HepG2 (cell line): ENCODE results near the gene AP3D1. TPM values are rescaled to one million over a fixed set of nuclear protein-coding genes. Genes with fewer than 3 reads are reported as not detected.

Experiments
- ATAC-seq: fragments of 200-7000 bp; cut with Tn5 transposase; 3 replicates; pipeline ENCODE4 v1.9.1; 2020; ENCODE audit warnings: mild to moderate bottlenecking, moderate library complexity
- BruUV-seq: library from RNA; stranded (reverse); fragments of 400-500 nt; replicated peaks from 2 replicates; lab custom pipeline; 2021; lab: Mats Ljungman, UMichigan
- CTCF ChIA-PET: fragments of 300-600 bp; formaldehyde crosslinking; extraction: SDS; loops from one replicate; lab custom pipeline; 2021; ENCODE audit warnings: low total read pairs, inconsistent platforms, low intra/inter-chr PET ratio; lab: Yijun Ruan, JAX
- POLR2A ChIA-PET: fragments of 350-600 bp; sonication (Branson Sonifier 250); formaldehyde crosslinking; loops from one replicate; lab custom pipeline; 2020; ENCODE audit warnings: antibody characterized with exemption, inconsistent platforms; lab: Yijun Ruan, JAX
- DNase-seq: peaks from one replicate; pipeline ENCODE4 v3.0.0-alpha.2; 2015; ENCODE audit warnings: low spot score
- FAIRE-seq: peaks from 3 replicates; lab custom pipeline; 2011; peaks lifted over from hg19 to GRCh38; lab: Jason Lieb, UNC
- H2AFZ ChIP-seq: one replicate; pipeline ENCODE4 v1.6.1; 2011; ENCODE audit warnings: low read length, inconsistent platforms
- H3K27ac ChIP-seq: fragments of 300-600 bp; 3 replicates; pipeline ENCODE4 v1.8.0; 2011; ENCODE audit warnings: mixed run types, mild to moderate bottlenecking, mixed read lengths, low read length, inconsistent platforms; ENCODE audit not compliant: insufficient read depth; ENCODE audit errors: extremely low read length
- H3K27me3 ChIP-seq, 2 experiments: fragments of 200-600 bp in 1 of 2; 2 replicates in 1 of 2; 3 replicates in 1 of 2; pipeline versions ENCODE4 v1.6.0 to v1.8.0; 2011; ENCODE audit warnings: low read length in 2 of 2, mild to moderate bottlenecking in 2 of 2, moderate library complexity in 2 of 2, inconsistent platforms in 1 of 2; ENCODE audit not compliant: insufficient read depth in 2 of 2, control insufficient read depth in 1 of 2
- H3K36me3 ChIP-seq, 2 experiments: fragments of 200-600 bp in 1 of 2; replicated peaks in 1 of 2; 2 replicates in 1 of 2; 3 replicates in 1 of 2; pipeline versions ENCODE4 v1.5.1 to v1.8.0; 2011; ENCODE audit warnings: low read length in 2 of 2, inconsistent platforms in 1 of 2; ENCODE audit not compliant: insufficient read depth in 2 of 2, control insufficient read depth in 1 of 2
- H3K4me1 ChIP-seq: 2 replicates; pipeline ENCODE4 v1.5.1; 2012; ENCODE audit warnings: low read length, inconsistent platforms; ENCODE audit not compliant: insufficient read depth
- H3K4me2 ChIP-seq: 2 replicates; pipeline ENCODE4 v1.6.0; 2011; ENCODE audit warnings: low read depth, low read length, inconsistent platforms
- H3K4me3 ChIP-seq, 3 experiments: fragments of 200-600 bp in 1 of 3; sonication (generic), shearing (Covaris generic) in 1 of 3; replicated peaks in 1 of 3; 2 replicates each; pipeline ENCODE4 v1.5.1; 2011 to 2016; ENCODE audit warnings: low read length in 3 of 3, inconsistent platforms in 2 of 3, low read depth in 2 of 3, mild to moderate bottlenecking in 2 of 3, control low read depth in 1 of 3, mixed read lengths in 1 of 3; ENCODE audit not compliant: insufficient read depth in 1 of 3
- H3K79me2 ChIP-seq: one replicate; pipeline ENCODE4 v1.6.1; 2011; ENCODE audit warnings: low read length, inconsistent platforms; ENCODE audit not compliant: insufficient read depth
- H3K9ac ChIP-seq: 2 replicates; pipeline ENCODE4 v1.6.0; 2011; ENCODE audit warnings: mild to moderate bottlenecking, low read depth, low read length, inconsistent platforms; ENCODE audit not compliant: insufficient read depth
- H3K9me3 ChIP-seq: 2 replicates; pipeline ENCODE4 v1.5.1; 2012; ENCODE audit warnings: mild to moderate bottlenecking, low read length
- H4K20me1 ChIP-seq: 2 replicates; pipeline ENCODE4 v1.6.0; 2011; ENCODE audit warnings: inconsistent platforms, mild to moderate bottlenecking, low read length, moderate library complexity; ENCODE audit not compliant: insufficient read depth
- AGO2 ChIP-seq: fragments of 200-400 bp; formaldehyde crosslinking; optimal IDR thresholded peaks from 2 replicates; pipeline ENCODE3; 2017; ENCODE audit warnings: mild to moderate bottlenecking, low read depth, low read length, moderate library complexity
- ARID2 ChIP-seq: sonication (generic); formaldehyde crosslinking; IDR thresholded peaks from 2 replicates; pipeline ENCODE4 v1.8.1; 2022; ENCODE audit warnings: mild to moderate bottlenecking, missing genetic modification reagents, borderline replicate concordance
- FOXK2 ChIP-seq: fragments of 450-650 bp; IDR thresholded peaks from 2 replicates; pipeline ENCODE4 v1.6.1; 2016
- GLMP ChIP-seq: sonication (generic); formaldehyde crosslinking; IDR thresholded peaks from 2 replicates; pipeline ENCODE4 v1.9.0; 2021; ENCODE audit warnings: missing genetic modification reagents, mild to moderate bottlenecking, borderline replicate concordance
- MAFG ChIP-seq: sonication (generic); formaldehyde crosslinking; IDR thresholded peaks from 2 replicates; pipeline ENCODE4 v1.5.1; 2020; ENCODE audit warnings: mild to moderate bottlenecking, missing genetic modification reagents
- PCBP1 ChIP-seq: fragments of 200-400 bp; formaldehyde crosslinking; IDR thresholded peaks from 2 replicates; pipeline ENCODE4 v1.6.1; 2017; ENCODE audit warnings: mild to moderate bottlenecking, low read depth, low read length, borderline replicate concordance
- POLR2G ChIP-seq: fragments of 200-400 bp; formaldehyde crosslinking; IDR thresholded peaks from 2 replicates; pipeline ENCODE4 v1.6.1; 2018; ENCODE audit warnings: mild to moderate bottlenecking, low read depth, low read length, moderate library complexity
- TGIF2 ChIP-seq: IDR thresholded peaks from 2 replicates; pipeline ENCODE4 v1.6.1; 2016; ENCODE audit warnings: control low read depth, missing compliant biosample characterization
- ZBTB26 ChIP-seq: IDR thresholded peaks from 2 replicates; pipeline ENCODE4 v1.6.1; 2016; ENCODE audit warnings: missing compliant biosample characterization, missing genetic modification reagents, borderline replicate concordance
- ZNF496 ChIP-seq: sonication (generic); formaldehyde crosslinking; IDR thresholded peaks from 2 replicates; pipeline ENCODE4 v1.8.1; 2023; ENCODE audit warnings: mild to moderate bottlenecking, moderate library complexity, missing genetic modification reagents; ENCODE audit not compliant: insufficient replicate concordance
- ZNF75D ChIP-seq: sonication (generic); formaldehyde crosslinking; IDR thresholded peaks from 2 replicates; pipeline ENCODE4 v1.8.1; 2023; ENCODE audit warnings: missing genetic modification reagents, mild to moderate bottlenecking, borderline replicate concordance
- WGBS: methylation state at CpG from one replicate; pipeline ENCODE4 v1.1.6; 2017; ENCODE audit warnings: low lambda C conversion rate; 5-methylcytosine and 5-hydroxymethylcytosine counted together
- in situ Hi-C: cut with HindIII; loops from 2 replicates; pipeline ENCODE4 v1.10.0; 2017; ENCODE audit warnings: low pct_unique_long_range_greater_than_20kb; ENCODE audit not compliant: extremely low pct_ligation_motif_present
- intact Hi-C: fragments of 100-400 bp; cut with micrococcal nuclease; formaldehyde crosslinking; loops from one replicate; pipeline ENCODE4 v1.10.0; 2022; ENCODE audit not compliant: unreplicated experiment
- polyA plus RNA-seq, 8 experiments: library from polyadenylated mRNA; depleted of rRNA in 3 of 8; stranded (reverse) in 7 of 8; unstranded in 1 of 8; fragments of >200 nt; fragmentation: Illumina TruSeq in 4 of 8; extraction: Trizol in 4 of 8; gene quantifications; 2 replicates each; pipeline versions ENCODE4 v1.2.1 to v1.2.3, GENCODE V29; 2011 to 2016; ENCODE audit warnings: low read depth in 4 of 8, missing spikeins in 1 of 8, mixed read lengths in 1 of 8; ENCODE audit not compliant: insufficient read depth in 1 of 8
- total RNA-seq, 5 experiments: library from RNA; depleted of rRNA; stranded (reverse); fragments of >200 nt; fragmentation: Illumina TruSeq; extraction: Trizol; gene quantifications; 2 replicates each; pipeline ENCODE4 v1.2.3, GENCODE V29; 2016; ENCODE audit warnings: low read depth in 1 of 5
- TF ChIP-seq, protein P1 (sequence below): sonication (generic); formaldehyde crosslinking; IDR thresholded peaks from 2 replicates; pipeline ENCODE4 v1.4.0; 2020; ENCODE audit warnings: missing genetic modification reagents
- TF ChIP-seq, protein P2 (sequence below): sonication (generic); formaldehyde crosslinking; IDR thresholded peaks from 2 replicates; pipeline ENCODE4 v1.9.0; 2021; ENCODE audit warnings: missing genetic modification reagents, borderline replicate concordance

The AP3D1 gene
- total and polyA plus RNA-seq, 2 of the 13 experiments (the other 11 are each of a cell fraction or from before 2014, with no cell fraction given), result 68.0 to 82.6 TPM

- no peaks in the 10 kb centered on the region for H3K79me2 ChIP-seq
- ChIA-PET POLR2A (no interaction called here), CTCF (no interaction called here)
- no peaks in the 10 kb centered on the region for H3K4me1 ChIP-seq
- no peaks in the 10 kb centered on the region for H4K20me1 ChIP-seq
- ATAC-seq, result no peak
- peaks cover 29 to 61% of the 10 kb centered on the region in 2 experiments for H3K36me3 ChIP-seq
- WGBS, result 99% methylated on average over 11 of the region's 24 CpGs
- TF ChIP-seq AGO2 (peak; percentile 69), ARID2 (CRISPR knock-in tag) (no peak), POLR2G (0 out of 2 replicates have a peak, but pooled peaks have one; percentile 14), GLMP (CRISPR knock-in tag) (no peak)
- in situ Hi-C loops, result no loop called here
- H3K9me3 ChIP-seq, result no peaks in the 10 kb centered on the region
- no peak overlapping the region for H3K27ac ChIP-seq
- H2AFZ ChIP-seq, result no peak overlapping the region
- no peak for DNase-seq
- no TSS peak for BruUV-seq
- no peaks in the 10 kb centered on the region for H3K27me3 ChIP-seq
- H3K4me2 ChIP-seq, result no peak overlapping the region
- intact Hi-C loops, result no loop called here
- no peak for FAIRE-seq
- no peak overlapping the region for H3K9ac ChIP-seq
- H3K4me3 ChIP-seq, result no peak overlapping the region
Measured at GRCh38 chr19:2126879-2127518, 24.4 kb downstream of the AP3D1 start.

DNA sequence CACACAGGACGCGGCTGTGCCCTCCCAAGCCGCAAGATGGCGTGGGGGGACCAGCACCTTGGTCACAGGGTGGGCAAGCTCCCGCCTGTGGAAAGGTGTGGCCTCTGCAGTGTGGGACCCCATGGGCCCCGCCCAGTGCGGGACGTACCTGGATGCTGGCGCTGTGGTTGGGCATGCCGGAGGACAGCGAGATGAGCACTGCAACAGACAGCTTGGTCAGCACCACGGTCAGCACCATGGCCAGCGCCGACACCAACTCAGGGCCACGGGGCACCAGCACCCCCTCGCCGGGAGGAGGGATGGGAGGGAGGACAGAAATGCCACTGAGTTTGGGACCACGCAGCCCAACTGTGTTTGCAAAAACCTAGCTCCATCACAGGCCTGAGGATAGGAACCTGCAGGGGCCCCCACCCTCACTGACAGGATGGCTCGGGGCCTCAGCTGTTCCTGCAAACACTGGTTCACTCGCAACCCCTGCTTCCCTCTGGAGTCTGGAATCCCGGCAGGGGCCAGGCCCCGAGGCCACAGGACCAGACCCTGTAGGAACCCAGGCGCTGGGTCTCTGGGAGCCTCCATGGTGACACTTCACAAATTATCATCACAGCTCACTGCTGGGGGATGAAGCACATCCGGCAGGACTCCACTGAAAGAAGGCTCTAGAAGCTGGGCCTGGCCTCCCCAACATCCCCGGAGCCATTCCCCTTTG, 27.5 kb downstream of the AP3D1 start:
- H3K79me2 ChIP-seq, result no peaks in the 10 kb centered on the region
- peaks cover 27 to 66% of the 10 kb centered on the region in 2 experiments for H3K36me3 ChIP-seq
- no peak overlapping the region for H3K4me2 ChIP-seq
- in situ Hi-C loops (no loop called here), intact Hi-C loops (no loop called here)
- FAIRE-seq, result no peak
- no peaks in the 10 kb centered on the region for H3K9me3 ChIP-seq
- no peak overlapping the region for H3K27ac ChIP-seq
- WGBS, result 95% methylated on average over 12 of the region's 25 CpGs
- no peaks in the 10 kb centered on the region for H3K27me3 ChIP-seq
- ATAC-seq, result no peak
- CTCF ChIA-PET, result no interaction called here
- no peak overlapping the region for H2AFZ ChIP-seq
- H4K20me1 ChIP-seq, result no peaks in the 10 kb centered on the region
- no TSS peak for BruUV-seq
- no peak overlapping the region for H3K4me3 ChIP-seq
- POLR2A ChIA-PET, result no interaction called here
- no peak overlapping the region for H3K9ac ChIP-seq
- no peak for DNase-seq
- no peaks in the 10 kb centered on the region for H3K4me1 ChIP-seq
- no peak for TF ChIP-seq ZNF75D (CRISPR knock-in tag)
- no peak for TF ChIP-seq ZNF496 (CRISPR knock-in tag)
- TF ChIP-seq MAFG, result no peak
- TF ChIP-seq FOXK2, result no peak
- TF ChIP-seq PCBP1, result no peak
- 0 out of 2 replicates have a peak, but pooled peaks have one; percentile 24 for TF ChIP-seq ZBTB26 (CRISPR knock-in tag)
- TF ChIP-seq, protein P1, sequence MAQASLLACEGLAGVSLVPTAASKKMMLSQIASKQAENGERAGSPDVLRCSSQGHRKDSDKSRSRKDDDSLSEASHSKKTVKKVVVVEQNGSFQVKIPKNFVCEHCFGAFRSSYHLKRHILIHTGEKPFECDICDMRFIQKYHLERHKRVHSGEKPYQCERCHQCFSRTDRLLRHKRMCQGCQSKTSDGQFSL, result no peak
- no peak for TF ChIP-seq TGIF2 (CRISPR knock-in tag)
- TF ChIP-seq, protein P2, sequence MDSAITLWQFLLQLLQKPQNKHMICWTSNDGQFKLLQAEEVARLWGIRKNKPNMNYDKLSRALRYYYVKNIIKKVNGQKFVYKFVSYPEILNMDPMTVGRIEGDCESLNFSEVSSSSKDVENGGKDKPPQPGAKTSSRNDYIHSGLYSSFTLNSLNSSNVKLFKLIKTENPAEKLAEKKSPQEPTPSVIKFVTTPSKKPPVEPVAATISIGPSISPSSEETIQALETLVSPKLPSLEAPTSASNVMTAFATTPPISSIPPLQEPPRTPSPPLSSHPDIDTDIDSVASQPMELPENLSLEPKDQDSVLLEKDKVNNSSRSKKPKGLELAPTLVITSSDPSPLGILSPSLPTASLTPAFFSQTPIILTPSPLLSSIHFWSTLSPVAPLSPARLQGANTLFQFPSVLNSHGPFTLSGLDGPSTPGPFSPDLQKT (CRISPR knock-in tag), result no peak
